HG02642 (cell line): Measurements from ENCODE around the gene RAB40B.
"Not testable (repeated sequence)": the region's sequence is repeated elsewhere in the genome, so short reads cannot be mapped to it uniquely, and the experiment has no call there.

Experiments
- ATAC-seq: cut with Tn5 transposase; IDR thresholded peaks from one replicate; pipeline ENCODE4 v1.9.1; 2021; ENCODE audit warnings: mild to moderate bottlenecking; ENCODE audit not compliant: unreplicated experiment, poor library complexity

The RAB40B gene, protein sequence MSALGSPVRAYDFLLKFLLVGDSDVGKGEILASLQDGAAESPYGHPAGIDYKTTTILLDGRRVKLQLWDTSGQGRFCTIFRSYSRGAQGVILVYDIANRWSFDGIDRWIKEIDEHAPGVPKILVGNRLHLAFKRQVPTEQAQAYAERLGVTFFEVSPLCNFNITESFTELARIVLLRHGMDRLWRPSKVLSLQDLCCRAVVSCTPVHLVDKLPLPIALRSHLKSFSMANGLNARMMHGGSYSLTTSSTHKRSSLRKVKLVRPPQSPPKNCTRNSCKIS

DNA sequence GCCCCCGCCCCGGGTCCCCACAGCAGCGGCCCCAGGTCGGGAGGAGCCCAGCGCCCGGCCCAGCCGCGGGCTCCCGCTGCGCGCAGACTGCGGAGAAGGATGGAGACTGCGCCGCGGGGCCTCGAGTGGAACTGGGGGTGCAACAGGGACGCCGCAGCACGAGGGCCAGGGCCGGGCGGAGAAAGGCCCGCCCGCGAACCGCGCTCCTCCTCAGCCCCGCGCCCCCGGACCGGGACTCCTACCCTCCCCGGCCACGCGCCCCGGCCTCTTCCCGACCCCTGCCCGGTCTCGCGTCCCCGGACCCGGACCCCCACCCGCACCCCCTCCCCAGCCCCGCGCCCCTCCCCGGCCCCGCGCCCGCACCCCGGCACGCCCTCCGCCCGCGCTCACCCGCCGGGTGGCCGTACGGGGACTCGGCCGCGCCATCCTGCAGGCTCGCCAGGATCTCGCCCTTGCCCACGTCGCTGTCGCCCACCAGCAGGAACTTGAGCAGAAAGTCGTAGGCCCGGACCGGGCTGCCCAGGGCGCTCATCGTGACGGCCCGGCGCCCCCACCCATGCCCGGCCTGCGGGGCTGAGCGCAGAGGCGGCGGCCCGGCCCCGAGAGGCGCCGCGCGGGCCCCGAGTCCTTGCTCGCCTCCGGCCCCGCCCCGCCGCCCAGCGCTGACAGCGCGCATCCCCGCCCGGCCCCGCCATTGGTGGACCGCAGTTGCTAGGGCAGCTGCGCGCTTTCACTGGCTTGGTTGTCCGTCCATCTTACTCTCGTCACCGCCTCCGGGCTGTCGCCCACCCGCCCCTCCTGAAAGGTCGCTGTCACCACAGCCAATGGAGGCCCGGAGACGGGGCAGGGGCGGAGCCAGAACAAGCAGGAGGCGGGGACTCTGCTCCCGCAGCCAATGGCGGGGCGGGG lies at the start of gene RAB40B:
Gene RAB40B, minus strand, starts transcription at position 634 of the 909 bp plus-strand sequence. Its CDS starts 102 bp downstream, at position 532.
- peak; percentile 93 for ATAC-seq

DNA sequence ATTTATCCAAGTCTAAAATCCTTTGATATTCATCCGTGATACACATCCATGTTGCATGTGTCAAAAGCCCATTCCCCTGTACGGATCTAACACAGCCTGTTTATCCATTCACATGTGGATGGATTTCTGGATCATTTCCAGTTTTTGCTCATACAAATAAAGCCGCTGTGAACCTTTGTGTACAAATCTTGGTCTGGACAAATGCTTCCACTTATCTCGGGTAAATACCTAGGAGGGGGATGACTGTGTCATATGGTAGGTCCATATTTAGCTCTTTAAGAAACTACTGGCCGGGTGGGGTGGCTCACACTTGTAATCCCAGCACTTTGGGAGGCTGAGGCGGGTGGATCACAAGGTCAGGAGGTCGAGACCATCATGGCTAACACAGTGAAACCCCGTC lies 47.0 kb upstream of the RAB40B start:
- no peak for ATAC-seq

DNA sequence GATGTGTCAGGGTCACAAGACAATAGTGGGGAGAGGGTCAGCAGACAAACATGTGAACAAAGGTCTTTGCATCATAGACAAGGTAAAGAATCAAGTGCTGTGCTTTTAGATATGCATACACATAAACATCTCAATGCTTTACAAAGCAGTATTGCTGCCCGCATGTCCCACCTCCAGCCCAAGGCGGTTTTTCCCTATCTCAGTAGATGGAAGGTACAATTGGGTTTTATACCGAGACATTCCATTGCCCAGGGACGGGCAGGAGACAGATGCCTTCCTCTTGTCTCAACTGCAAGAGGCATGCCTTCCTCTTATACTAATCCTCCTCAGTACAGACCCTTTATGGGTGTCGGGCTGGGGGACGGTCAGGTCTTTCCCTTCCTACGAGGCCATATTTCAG lies 46.2 kb upstream of the RAB40B start:
- not testable (repeated sequence) for ATAC-seq

DNA sequence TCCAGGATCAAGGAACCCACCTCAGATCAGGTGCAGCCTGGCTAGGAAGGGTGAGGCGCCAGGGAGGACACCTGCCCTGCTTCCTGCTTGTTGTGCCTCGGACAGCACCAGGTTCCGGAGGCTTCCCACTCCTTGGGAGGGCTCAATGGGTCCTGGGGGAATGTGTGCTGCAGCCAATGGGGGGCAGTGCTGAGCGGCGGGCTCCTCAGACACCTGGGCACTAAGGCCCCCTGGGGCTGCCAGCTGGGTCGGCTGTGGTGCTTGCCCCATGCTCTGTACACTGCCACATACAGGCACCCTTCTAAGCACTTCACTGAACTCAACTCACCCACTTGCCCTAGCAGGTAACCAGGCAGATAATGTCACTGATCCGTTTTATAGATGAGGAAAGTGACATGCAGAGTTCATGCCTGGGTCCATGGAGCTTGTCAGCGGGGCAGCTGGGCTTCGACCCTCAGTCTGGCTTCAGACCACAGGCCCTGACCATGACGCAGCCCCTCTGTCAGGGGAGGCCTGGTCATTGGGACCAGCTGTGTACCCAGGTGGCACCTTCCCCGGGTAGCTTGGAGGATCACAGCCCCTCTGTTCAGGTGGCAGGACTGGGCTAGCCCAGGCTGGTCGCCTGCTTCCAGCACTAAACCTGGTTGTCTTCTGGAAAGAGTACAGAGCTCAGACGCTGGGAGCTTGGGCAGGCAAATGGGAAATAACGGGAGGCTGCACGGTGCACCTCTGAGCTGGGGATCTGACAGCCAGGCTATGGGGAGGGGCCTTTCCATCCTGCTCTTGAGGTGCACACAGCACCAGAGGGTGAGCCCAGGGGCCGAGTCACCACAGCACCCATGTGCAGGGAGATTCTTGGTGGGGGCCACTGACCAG lies 45.1 kb upstream of the RAB40B start:
- no peak for ATAC-seq

DNA sequence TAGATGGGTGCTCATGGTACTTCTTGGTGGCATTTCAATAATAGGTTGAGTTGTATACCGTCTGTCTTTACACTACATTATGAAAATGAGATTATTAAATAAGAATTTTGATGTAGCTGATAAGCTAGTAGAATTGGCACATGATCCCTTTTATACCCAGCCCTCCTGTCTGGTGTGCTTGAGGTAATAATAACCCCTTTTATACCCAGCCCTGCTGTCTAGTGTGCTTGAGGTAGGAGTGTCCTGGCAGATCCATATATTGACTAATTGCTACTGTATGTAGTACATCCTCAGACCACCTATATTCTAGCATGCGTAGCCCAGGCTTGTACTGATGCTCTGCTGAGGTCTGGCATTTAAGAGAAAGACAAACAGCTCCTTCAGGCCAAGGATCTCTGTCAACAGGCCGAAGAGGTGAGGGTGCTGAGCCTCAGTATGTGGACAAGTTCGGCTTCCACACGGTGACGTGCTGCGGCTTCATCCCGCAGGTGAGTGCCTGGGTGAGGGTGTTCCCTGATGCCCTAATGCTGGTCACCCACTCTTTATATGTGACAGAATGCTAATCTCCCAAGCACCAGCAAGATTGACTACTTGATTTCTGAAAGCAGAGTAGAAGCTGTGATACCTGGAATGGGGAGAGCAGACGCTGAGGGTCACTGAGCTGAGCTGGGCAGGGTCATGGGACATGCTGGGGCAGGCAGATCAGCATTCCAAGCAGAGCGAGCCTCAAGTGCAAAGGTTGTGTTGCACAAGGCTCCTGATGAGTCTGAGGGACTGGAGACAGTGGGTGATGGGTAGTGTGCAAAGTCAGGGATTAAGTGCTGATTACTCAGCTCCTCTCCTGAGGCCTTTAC lies 42.6 kb upstream of the RAB40B start:
- ATAC-seq = no peak

DNA sequence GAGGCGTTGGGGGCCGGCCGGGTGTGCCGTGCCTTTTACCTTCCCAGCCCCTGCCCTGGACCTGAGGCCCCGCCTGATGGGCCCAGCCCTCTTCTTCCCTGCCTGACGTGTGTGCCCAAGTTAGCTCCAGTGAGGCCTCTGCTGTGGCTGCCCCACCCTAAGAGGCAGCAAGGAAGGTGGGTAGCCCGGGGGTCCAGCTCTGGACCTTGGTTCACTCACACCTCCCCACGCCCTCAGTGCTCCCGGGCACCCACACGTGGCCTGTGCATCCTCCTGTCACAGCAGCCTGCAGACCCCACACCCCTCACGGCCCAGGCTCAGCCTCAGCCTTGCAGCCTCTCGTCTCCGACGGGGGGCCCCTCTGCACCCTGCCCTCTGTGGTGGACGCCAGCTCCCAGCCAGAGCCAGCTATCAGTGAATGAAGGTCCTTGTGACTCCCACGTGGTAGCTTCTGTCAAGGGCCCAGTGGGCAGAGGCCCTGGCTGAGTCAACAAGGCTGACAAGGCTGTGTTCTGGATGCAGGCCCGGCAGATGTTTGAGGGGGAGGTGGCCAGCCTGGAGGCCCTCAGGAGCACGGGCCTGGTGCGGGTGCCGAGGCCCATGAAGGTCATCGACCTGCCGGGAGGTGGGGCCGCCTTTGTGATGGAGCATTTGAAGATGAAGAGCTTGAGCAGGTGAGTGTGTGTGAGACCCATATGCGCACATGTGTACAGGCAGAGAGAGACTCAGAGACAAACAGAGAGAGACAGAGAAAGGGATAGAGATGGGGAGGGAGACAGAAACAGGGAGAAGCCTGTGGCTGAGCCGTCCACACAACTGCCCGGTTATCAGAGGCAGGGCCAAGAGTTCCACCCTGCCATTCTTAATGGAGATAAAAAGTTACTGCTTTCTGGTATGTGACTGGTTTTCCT lies 39.7 kb upstream of the RAB40B start:
- ATAC-seq = no peak

DNA sequence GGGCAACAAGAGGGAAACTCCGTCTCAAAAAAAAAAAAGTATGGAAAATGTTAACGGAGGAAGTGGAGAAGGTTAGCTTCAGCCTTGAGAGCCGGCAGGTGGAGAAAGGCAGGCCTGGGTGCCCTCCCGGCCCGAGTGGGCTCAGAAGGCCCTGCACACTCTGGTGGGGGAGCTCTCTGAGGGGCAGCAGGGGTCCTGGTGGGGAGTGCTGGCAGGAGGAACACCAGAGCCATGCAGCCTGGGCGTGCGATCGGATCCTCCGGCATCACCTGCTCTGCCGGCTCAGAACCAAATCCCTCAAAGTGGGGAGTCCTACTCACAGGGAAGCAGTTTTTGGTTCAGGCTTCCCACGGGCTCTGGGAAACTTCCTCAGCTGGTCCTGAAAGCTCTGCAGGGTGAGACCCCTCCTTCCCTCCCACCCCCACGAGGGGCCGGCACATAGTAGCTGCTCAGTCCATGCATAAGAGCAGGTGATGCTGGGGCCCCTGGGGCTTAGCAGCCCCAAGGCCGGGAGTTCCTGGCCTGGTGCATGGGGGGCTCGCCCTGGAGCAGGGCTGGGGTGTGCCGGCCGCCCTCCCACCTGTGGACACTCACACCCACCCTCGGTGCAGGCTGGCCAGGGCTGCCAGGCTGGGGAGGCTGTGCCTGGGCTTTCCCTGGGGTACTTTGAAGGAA lies 38.1 kb upstream of the RAB40B start:
- no peak for ATAC-seq

DNA sequence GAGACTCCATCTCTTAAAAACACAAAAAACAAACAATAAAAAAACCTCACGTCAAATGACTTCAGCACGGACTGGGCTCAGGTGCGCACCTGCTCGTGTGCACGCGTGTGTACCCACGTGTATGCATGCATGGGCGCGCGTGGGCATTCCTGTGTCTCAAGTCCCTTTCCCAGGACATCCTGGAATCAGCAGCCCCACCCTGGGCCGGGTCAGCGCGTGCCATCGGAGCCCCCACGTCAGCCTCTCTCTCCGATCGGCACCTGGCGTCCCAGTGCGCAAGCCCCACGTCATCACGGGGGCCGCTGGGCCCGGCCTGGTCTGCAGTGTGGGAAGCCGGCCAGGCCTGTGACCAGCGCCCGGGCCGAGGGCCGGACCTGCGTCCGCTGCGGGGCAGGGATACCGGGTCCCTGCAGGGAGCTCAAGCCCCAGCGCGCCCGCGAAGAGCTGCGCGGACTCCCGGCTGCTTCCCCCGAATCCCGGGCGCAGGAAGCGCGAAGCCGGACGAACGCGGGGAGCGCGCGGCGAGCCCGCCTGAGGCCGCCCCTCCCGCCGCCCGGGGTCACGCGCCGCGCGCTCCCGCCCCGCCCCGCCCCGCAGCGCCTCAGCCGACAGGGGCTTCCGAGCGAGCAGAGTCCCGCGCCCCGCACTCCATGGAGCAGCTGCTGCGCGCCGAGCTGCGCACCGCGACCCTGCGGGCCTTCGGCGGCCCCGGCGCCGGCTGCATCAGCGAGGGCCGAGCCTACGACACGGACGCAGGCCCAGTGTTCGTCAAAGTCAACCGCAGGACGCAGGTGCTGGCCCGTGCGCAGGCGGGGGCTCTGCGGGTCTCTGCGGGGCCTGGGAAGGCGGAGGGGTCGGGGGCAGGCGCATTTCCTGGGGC lies 36.7 kb upstream of the RAB40B start, which contains the start of gene FN3K:
Gene FN3K, plus strand, starts transcription at position 629 of the 880 bp plus-strand sequence. Its CDS starts 22 bp downstream, at position 651.
- ATAC-seq = no peak

DNA sequence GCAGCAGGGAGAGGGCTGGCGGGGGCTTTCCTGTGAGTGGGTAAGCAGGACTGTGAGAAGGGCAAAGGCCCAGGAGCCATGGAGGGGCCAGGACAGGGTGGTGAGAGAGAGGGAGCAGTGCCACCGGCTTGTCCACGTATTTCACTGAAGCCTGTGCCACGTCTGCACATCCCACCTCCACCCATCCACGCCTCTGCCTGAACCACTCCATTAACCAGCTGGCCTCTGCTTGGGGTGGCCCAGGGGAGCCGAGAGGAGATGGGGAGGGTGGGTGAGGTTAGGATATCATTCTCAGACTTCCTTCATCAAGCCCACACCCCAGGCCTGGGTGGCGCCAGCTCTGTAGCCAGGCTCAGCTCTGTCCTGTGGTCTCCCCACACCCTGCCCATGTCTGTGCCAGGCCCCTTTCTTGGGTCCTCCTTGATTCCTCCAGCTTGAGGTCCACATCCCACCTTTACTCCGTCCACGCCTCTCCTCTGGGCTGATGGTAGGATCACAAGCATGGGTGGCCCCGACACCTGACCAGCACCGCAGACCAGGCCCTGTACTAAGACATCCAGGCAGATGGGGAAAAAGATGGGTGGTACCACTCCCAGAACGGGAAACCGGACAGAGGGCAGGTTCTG lies 33.7 kb upstream of the RAB40B start:
- ATAC-seq = no peak

DNA sequence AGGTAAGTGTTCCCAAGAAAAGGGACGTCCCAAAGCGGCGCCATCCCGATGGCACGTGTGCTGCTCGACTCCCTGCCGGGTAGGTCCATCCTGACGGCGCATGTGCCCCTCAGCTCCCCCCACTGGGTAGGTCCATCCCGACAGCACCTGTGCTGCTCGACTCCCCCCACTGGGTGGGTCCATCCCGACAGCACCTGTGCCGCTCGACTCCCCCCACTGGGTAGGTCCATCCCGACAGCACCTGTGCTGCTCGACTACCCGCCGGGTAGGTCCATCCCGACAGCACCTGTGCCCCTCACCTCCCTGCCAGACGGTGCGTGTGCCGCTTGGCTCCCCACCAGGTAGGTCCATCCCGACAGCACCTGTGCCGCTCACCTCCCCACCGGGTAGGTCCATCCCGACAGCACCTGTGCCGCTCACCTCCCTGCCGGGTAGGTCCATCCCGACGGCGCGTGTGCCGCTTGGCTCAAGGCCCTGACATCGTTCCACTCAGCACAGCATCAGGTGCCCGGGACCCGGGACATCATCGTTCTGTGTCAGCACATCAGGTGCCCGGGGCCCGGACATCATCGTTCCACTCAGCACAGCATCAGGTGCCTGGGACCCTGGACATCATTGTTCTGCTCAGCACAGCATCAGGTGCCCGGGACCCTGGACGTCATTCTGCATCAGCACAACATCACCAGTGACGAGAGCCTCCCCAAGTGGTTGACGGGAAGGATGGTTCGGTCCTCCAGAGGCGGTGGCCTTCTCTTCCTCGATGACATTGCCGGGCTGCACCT lies 31.2 kb upstream of the RAB40B start:
- no peak for ATAC-seq

DNA sequence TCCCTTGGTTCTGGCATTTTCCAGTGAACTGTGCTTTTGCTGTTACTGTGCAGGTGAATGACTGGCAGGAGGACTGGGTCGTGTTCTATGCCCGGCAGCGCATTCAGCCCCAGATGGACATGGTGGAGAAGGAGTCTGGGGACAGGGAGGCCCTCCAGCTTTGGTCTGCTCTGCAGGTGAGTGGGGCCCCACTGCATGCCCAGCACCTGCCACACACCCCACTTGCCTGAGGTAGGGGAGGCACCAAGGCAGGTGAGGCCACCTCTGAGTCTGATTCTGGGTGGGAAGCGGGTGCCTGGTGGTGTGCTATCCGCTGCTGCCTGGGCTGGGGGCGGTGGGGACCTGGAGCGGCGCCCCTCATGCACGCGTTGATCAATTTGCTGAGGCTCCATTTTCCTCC lies 27.9 kb upstream of the RAB40B start:
- ATAC-seq = no peak

DNA sequence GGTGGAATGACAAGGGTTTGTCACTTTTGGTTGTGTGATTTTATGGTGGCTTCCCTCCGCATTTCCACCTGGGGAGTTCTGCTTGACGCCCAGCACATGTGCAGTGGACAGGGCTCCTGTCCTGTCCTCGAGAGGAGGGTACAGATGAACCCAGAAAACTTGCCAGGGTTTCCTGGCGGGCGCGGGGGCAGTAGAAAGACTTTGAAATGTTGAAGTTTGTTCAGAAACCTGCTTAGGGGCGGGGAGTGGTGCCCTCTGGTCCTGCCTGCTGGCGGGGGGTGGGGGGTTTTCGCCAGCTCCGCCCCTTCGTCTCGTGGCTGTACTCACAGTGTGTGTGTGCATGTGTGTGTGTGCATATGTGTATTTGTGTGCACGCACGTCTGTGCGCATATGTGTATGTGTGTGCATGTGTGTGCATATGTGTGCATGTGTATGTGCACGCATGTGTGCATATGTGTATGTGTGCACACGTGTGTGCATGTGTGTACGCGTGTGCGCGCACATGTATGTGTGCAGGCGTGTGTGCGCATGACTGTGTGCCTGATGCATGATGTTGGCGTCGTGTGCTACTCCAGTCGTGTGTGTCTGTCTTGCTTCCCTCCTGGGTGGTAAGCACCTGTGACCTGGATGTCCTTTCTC lies 24.8 kb upstream of the RAB40B start:
- no peak for ATAC-seq

DNA sequence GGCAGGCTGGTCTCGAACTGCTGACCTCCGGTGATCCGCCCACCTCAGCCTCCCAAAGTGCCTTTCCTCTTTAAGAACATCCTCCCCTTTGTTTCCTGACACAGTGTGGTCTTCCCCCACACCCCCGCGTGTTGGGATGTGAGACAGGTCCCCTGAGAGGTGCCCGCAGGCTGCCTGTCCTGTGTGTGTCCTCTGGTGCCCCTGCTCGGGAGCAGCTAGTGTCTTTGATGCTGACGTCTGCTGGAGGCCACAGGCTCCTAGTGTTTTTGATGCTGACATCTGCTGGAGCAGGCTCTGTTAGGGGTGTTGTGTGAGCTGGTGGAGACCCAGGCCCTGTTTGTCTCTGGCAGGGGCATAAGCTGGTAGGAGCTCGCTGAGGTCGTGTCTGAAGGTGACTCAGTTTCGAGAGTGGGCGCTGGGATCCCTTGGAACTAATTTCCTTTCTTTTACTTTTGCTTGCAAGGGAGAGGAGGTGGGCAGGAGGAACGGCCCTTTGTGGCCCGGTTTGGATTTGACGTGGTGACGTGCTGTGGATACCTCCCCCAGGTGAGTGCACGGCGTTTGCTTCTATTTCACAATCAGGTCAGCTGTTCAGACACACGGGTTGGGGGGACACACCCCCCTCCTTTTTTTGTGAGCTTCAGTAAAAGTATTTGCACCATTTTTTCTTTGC lies 24.0 kb upstream of the RAB40B start:
- ATAC-seq = no peak

DNA sequence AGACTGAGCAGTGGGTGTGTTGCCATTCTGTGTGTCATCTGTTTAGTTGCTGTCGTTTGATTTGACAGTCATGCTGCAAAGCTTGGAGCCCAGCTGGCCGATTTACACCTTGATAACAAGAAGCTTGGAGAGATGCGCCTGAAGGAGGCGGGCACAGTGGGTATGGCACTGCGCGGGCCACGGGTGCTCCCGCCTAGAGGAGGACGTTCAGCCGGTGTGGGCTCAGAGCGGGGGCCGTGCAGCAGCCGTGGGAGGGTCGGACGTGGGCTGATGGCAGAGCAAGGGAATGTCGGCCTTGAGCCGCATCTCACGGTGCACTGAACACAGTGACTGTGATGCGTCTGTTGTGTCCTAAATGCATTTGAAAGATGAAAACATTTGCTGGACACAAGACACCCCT lies 21.7 kb upstream of the RAB40B start:
- ATAC-seq = no peak
